Peyer's patch (tissue), 4 donors: ENCODE measurements around the gene TCEA2. TPM values are rescaled to one million over a fixed set of nuclear protein-coding genes. Genes with fewer than 3 reads are reported as not detected.

ENCODE experiments used
- DNase-seq, 3 donors: peaks; one replicate each; pipeline ENCODE4 v3.0.0-alpha.2; 2017 to 2019
- H3K27ac ChIP-seq, 4 donors: fragments of 200-600 bp; sonication (generic); one replicate each; pipeline ENCODE4 v1.5.1; 2016 to 2019
- H3K27me3 ChIP-seq, 2 donors: fragments of 200-600 bp; sonication (generic); one replicate each; pipeline ENCODE4 v1.5.1; 2019
- H3K36me3 ChIP-seq, 3 donors: fragments of 200-600 bp; sonication (generic); one replicate each; pipeline ENCODE4 v1.5.1; 2016 to 2019
- H3K4me1 ChIP-seq, 4 donors: fragments of 200-600 bp; sonication (generic); one replicate each; pipeline ENCODE4 v1.5.1; 2016 to 2019
- H3K4me3 ChIP-seq, 4 donors: fragments of 200-600 bp; sonication (generic); 1 replicate in 3 of 4; 2 replicates in 1 of 4; pipeline ENCODE4 v1.5.1; 2016 to 2019; ENCODE audit warnings: mild to moderate bottlenecking in 1 of 4
- H3K9me3 ChIP-seq, 4 donors: fragments of 200-600 bp; sonication (generic); one replicate each; pipeline ENCODE4 v1.5.1; 2016 to 2019; ENCODE audit warnings: mild to moderate bottlenecking in 1 of 4
- POLR2A ChIP-seq, 2 donors: fragments of 450-650 bp; IDR thresholded peaks; one replicate each; pipeline ENCODE4 v1.5.1; 2017; ENCODE audit warnings: antibody characterized with exemption in 2 of 2, mild to moderate bottlenecking in 2 of 2, moderate library complexity in 2 of 2
- total RNA-seq, 4 donors: library from RNA; depleted of rRNA; stranded (reverse); fragments of >200 nt; gene quantifications; one replicate each; pipeline ENCODE4 v1.1.0, GENCODE V29; 2016
- TF ChIP-seq, protein P1 (sequence below), 6 experiments: fragments of 450-650 bp in 4 of 6; fragments of 200-600 bp in 2 of 6; sonication (generic) in 1 of 6; IDR thresholded peaks; one replicate each; pipeline ENCODE4 v1.5.1; 2017 to 2019; ENCODE audit warnings: antibody characterized with exemption in 6 of 6, mild to moderate bottlenecking in 3 of 6, moderate library complexity in 1 of 6

Gene TCEA2
- total RNA-seq, 4 donors from 2014 or later: 4.7 to 19.8 (median 8.3) TPM

DNA sequence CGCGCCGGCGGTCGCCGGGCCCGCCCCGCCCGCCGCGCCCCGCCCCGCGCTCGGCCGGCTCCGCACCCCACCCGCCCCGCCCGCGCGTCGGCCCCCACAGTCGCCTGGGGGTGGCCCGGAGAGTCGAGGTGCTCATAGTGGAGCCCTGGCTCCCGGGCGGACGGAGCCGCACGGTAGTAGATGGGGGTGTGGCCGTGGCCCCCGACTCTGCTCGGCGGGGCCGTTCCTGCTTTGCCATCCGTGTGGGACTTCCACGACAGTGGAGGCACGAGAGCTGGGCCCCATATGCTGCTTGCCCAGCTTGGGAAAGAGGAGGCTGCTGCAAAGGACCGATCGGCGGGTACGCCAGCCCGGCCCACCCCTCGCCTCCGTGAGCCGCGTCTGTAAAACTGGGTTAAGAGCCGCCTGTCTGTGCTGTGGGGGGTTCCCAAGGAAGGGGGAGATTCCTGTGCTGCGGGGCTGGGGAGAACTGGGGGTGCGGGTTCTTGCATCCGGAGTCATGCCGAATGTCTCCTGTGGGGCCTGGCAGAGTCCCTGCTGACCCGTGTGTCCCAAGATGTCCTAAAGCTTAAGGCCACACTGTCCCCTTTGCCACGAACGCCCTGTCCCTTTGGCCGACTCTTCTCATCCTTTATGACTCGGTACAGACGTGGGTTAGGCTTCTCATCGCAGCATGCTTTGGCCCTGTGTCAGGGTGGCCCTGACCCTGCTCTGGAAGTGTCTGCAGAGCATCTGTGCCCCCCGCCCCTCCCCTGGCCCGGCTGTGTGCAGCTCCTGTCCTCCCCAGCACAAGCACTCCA lies 17.2 kb downstream of the TCEA2 start, which contains the start of gene OPRL1:
TSS of gene OPRL1 (plus strand) at position 70 of the 800 bp plus-strand sequence. CDS start 12,639 bp downstream, outside the sequence.
- DNase-seq: peak in 1 of 3 donors; percentile 67
- Histone ChIP-seq H3K27me3 (peaks cover 0 to 15% of the 10 kb centered on the region in 2 donors), H3K27ac (peak within 1 kb of the TSS; percentile 73 to 95 (median 82))

DNA sequence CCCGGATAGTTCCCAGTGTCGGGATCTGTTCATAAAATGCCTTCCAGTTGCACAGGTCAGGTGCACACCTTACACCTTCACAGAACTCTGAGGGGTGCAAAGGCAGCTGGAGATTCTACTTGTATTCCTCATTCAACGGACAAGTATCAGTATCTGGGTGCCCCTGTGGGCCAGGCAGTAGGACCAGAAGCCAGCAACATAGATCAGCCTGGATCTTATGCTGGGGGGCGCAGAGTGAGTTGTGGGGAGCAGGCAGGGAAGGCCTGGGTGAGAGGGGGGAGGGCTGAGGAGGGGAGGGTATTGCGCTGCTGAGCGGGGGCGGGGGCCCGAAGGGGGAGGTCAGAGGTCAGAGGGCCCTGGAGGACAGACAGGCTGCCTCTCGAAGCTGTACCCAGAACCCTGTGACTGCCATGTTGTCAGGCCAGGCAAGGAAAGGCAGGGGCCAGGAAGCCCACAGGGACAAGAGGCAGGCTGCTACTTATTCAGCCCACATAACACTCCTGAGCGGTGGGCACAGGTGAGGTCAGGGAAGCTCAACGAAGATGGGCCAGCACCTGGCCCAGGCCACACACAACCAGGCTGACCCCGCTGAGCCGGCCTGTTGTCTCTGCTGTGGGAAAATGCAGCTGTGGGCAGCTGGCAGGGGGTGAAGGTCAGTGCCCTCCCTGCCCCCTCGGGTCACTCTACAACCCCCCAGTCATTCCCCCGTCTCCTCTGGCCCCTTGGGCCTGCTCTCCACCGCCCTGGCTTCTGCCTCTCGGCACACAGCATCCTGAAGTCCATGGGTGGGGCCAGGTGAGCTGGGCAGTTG lies 18.0 kb downstream of the TCEA2 start:
- TF ChIP-seq POLR2A (IDR thresholded peaks at IDR 0.05): no peak
- TF ChIP-seq, protein P1, sequence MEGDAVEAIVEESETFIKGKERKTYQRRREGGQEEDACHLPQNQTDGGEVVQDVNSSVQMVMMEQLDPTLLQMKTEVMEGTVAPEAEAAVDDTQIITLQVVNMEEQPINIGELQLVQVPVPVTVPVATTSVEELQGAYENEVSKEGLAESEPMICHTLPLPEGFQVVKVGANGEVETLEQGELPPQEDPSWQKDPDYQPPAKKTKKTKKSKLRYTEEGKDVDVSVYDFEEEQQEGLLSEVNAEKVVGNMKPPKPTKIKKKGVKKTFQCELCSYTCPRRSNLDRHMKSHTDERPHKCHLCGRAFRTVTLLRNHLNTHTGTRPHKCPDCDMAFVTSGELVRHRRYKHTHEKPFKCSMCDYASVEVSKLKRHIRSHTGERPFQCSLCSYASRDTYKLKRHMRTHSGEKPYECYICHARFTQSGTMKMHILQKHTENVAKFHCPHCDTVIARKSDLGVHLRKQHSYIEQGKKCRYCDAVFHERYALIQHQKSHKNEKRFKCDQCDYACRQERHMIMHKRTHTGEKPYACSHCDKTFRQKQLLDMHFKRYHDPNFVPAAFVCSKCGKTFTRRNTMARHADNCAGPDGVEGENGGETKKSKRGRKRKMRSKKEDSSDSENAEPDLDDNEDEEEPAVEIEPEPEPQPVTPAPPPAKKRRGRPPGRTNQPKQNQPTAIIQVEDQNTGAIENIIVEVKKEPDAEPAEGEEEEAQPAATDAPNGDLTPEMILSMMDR (IDR thresholded peaks at IDR 0.05): no peak
- Histone ChIP-seq H3K27me3 (peaks cover 0 to 15% of the 10 kb centered on the region in 2 donors), H3K4me3 (peak overlapping the region in 3 of 4 donors; percentile 63 to 81 (median 73)), H3K27ac (peak overlapping the region in 3 of 4 donors; percentile 73 to 95 (median 87)), H3K36me3 (no peaks in the 10 kb centered on the region), H3K4me1 (peaks cover 0 to 40% (median 19%) of the 10 kb centered on the region in 4 donors), H3K9me3 (no peaks in the 10 kb centered on the region)
- no peak for DNase-seq

More for the DNA sequence above, 17.2 kb downstream of the TCEA2 start, which contains the start of gene OPRL1:
- Histone ChIP-seq H3K9me3 (no peaks in the 10 kb centered on the region), H3K4me1 (peaks cover 0 to 40% (median 22%) of the 10 kb centered on the region in 4 donors), H3K4me3 (peak within 1 kb of the TSS; percentile 63 to 81 (median 75)), H3K36me3 (peaks cover 0 to 5% (median 0%) of the 10 kb centered on the region in 3 donors)
- no peak for TF ChIP-seq POLR2A (IDR thresholded peaks at IDR 0.05)
- TF ChIP-seq, protein P1 (IDR thresholded peaks at IDR 0.05): no peak

DNA sequence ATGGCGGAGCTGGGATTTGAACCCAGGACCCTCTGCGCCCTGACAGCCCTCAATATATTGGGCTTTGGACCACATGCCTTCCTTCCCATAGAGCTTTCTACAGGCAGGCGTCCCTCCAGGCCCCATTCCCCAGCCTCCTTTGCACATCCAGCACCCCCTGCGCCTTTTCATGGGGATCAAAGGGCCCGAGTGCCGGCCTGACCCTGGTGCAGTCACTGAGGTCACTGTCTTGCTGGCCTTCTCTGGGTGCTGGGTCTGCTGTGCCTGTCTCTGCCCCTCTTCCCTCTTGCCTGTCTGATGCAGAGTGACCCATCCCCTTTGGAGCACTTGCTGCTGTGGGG lies 18.6 kb downstream of the TCEA2 start:
- Histone ChIP-seq H3K4me1 (peaks cover 0 to 40% (median 16%) of the 10 kb centered on the region in 4 donors), H3K36me3 (no peaks in the 10 kb centered on the region), H3K27me3 (peaks cover 0 to 15% of the 10 kb centered on the region in 2 donors), H3K27ac (no peak overlapping the region), H3K9me3 (no peaks in the 10 kb centered on the region), H3K4me3 (no peak overlapping the region)
- DNase-seq: no peak
- TF ChIP-seq POLR2A (IDR thresholded peaks at IDR 0.05): no peak
- TF ChIP-seq, protein P1 (IDR thresholded peaks at IDR 0.05): no peak

DNA sequence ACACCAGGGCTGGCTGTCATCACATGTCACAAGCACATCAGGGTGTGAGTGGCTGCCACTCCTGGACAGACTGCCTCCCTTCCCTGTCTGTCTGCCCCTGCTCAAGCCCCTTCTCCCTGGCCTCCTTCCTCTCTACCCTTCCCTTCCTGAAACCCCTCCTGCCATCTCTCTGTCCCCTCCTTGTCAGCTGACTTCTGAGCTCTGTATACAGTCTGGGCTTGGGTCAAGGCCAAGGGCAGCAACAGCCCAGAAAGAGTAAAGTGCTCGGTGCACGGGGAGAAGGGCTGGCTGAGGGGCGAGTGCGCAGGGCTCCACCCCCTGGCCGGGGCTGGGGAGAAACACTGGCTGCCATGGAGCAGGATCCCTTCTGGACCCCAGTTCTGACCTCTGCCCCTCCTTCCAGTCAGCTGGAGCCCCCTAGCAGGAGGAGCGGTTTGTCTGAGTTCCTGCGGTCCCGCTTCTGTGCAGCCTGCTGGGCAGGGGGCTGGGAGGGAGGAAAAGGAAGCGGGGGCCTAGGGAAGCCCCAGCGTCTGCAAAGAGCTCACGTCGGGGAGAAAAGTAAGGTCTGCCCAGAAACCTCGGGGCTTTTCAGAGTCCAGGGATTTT lies 19.2 kb downstream of the TCEA2 start:
- no peak overlapping the region for H3K27ac ChIP-seq
- no peak for DNase-seq
- H3K4me1 ChIP-seq: peaks cover 0 to 40% (median 15%) of the 10 kb centered on the region in 4 donors
- H3K9me3 ChIP-seq: no peaks in the 10 kb centered on the region
- peaks cover 0 to 15% of the 10 kb centered on the region in 2 donors for H3K27me3 ChIP-seq
- TF ChIP-seq, protein P1 (IDR thresholded peaks at IDR 0.05): no peak
- no peak for TF ChIP-seq POLR2A (IDR thresholded peaks at IDR 0.05)
- no peaks in the 10 kb centered on the region for H3K36me3 ChIP-seq
- H3K4me3 ChIP-seq: no peak overlapping the region

DNA sequence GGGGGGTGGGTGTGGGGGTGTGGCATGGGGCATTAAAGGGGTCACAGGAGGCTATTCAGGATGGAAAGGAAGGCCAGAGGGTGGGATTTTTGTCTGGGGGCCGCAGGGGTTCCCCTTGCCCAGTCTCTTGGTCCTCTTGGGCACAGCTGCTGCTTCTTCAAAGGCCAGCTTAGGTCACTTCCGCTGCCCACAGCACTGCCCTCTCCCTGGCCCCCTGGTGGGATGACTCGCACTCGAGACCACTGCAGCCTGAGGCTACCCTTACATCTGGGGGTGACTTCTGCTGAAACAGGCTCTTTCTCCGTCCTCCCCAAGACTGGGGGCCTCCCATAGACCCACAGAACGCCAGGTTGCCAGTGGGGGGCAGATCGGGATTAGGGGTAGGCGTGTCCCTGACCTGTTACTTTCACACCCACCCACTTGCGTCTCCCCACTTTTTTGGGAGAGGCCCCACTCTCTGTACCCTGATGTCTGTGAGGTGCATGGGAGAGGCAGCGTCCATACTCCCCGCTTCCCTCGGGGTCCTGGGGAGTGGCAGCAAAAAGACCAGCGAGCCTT lies 19.9 kb downstream of the TCEA2 start:
- Histone ChIP-seq H3K9me3 (no peaks in the 10 kb centered on the region), H3K27ac (peak overlapping the region in 1 of 4 donors; percentile 47), H3K4me1 (peaks cover 0 to 40% (median 15%) of the 10 kb centered on the region in 4 donors), H3K36me3 (no peaks in the 10 kb centered on the region), H3K27me3 (peaks cover 0 to 15% of the 10 kb centered on the region in 2 donors), H3K4me3 (peak overlapping the region; percentile 45 to 64 (median 58))
- no peak for TF ChIP-seq POLR2A (IDR thresholded peaks at IDR 0.05)
- TF ChIP-seq, protein P1 (IDR thresholded peaks at IDR 0.05): no peak
- DNase-seq: no peak
